GM03348 (cell line): Measurements from ENCODE around the gene SLC51B.
"Not testable (repeated sequence)": the region's sequence is repeated elsewhere in the genome, so short reads cannot be mapped to it uniquely, and the experiment has no call there.

Experiments
- DNase-seq: peaks from one replicate; pipeline ENCODE4 v3.0.0; 2012; ENCODE audit warnings: low spot score

The SLC51B gene

DNA sequence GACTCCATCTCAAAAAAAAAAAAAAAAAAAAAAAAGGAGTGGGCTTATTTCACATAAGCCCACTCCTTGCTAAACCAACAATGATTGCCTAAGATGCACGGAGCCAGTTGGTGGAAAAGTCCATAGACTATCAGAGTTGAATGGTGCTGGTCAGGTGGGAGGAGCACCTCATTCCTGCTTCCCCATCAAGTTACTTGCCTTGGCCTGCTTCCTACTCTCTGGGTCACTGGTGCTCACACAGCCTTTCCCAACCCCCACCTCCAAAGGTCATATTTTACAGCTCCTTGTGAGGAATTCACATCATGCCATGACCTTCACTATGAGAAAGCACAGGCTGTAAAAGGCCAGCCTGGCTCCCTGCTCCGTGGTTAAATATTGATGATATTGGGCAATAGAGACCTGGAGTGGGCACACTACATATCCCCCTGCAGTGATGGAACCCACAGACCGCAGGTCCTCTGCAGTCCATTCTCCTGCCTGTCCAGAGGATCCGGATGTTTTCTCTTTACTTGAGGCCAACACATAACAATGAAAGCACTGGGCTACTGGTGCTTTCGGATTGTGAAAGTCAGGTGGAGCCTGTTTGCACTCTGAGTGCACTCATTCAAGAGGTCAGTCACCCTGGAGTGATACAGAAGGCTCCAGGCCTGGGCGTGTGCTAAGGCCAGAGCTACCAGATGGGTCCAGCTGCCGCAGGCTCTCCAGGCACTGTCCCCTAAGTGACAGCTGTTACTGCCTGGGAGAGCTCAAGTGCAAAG is at the start of gene SLC51B:
TSS of gene SLC51B (plus strand) at position 664 of the 758 bp plus-strand sequence. CDS start 4,618 bp downstream, outside the sequence.
- no peak for DNase-seq

DNA sequence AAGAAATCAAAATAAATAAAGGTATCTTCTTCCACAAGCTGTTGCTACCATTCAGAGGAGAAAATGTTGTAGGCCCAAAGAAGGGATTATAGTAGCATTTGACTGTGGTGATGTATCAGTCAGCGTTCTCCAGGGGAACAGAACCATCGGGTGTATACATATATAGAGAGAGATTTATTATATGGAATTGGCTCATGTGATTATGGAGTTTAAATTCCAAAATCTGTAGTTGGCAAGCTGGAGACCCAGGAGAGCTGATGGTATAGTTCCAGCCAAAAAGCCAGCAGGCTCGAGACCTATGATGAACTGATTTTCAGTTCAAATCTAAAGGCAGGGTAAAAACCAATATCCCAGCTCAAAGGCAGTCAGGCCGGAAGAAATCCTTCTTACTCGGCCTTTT is 48.1 kb upstream of the SLC51B start:
- DNase-seq, result no peak

DNA sequence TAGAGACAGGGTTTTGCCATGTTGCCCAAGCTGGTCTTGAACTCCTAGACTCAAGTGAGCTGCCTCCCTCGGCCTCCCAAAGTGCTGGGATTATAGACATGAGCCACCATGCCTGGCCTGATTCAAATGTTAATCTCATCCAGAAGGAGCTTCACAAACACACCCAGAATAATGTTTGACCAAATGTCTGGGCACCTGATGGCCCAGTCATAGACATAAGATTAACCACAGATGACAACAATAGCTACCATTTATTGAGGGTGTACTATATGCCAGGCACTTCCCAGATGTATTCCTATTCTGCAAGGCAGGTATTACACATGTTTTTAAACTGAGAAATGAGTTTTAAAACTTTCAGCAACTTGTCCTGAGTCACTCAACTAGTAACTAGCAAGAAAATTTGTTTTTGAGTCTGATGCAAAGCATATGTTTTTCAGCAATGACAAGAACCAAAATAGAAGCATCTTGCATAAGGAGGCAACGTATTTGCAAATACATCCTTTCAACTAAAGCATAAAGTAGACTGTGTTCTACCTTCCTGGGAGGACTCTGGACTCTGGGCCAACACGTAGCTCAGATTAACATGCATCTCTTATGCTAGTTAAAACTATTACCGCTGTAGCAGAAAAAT is 47.3 kb upstream of the SLC51B start:
- no peak for DNase-seq

DNA sequence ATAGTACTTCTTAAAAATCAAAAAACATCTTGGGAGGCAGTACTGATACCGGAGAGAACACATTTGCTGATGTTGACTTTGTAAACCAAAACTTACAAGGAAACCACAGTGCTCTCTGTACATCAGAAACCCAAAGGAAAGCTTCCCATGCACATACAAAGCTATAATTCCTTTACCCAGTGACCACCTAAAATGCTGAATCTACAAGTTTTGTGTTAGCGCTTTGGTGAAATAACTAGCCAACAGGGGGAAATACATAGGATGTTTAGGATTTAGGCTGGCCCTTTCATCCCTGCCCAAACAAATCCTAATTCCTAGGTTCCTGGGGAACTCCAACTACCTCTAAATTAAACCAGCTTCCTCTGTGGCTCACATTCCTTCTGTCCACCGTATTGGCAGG is 40.2 kb upstream of the SLC51B start:
- DNase-seq, result no peak

DNA sequence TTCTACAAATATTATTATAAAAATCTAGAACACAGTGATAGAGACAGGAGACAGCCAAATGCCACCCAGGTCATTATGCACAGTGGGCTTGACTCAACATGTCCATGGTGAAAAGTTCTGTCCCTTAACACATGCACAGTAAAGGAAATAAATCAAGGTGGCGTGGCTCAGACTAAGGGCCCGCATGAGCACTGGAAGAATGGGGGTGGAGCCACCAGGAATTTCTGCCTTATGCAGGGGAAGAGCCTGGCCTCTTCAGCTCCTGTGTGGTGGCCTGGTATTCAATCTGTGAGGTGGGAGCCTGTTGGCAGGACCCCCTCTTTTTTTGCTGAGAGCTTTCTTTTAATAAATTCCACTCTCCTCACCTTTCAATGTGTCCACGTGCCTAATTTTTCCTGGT is 38.3 kb upstream of the SLC51B start:
- DNase-seq, result no peak

DNA sequence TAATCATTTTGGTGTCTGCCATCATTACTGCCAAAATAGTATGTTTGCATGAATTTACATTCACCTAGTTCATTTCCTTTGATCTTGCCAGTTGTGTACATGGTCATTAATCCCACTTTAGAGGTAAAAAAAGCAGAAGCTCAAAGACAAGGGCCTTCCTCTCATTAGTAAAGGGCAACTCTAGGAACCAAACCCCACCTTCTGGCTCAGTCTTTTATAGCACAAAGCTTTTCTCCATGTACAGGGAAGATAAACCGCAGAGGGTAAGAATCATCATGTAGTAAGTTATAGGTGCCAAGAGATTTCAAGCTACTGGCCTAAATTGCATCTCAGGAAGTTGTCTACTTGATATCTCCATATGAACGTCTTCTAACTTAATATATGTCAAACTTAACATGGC is 36.2 kb upstream of the SLC51B start:
- DNase-seq, result no peak

DNA sequence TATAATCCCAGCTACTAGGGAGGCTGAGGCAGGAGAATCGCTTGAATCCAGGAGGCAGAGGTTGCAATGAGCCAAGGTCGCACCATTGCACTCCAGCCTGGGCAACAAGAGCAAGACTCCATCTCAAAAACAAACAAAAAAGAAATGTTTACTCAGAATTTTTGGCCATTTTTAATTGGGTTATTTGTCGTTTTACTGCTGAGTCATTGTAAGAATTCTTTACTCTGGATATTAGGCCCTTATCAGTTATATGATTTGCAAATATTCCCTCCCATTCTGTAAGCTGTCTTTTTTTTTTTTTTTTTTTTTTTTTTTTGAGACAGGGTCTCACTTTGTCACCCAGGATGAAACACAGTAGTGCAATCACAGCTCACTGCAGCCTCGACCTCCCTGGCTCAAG is 34.0 kb upstream of the SLC51B start:
- DNase-seq, result not testable (repeated sequence)

DNA sequence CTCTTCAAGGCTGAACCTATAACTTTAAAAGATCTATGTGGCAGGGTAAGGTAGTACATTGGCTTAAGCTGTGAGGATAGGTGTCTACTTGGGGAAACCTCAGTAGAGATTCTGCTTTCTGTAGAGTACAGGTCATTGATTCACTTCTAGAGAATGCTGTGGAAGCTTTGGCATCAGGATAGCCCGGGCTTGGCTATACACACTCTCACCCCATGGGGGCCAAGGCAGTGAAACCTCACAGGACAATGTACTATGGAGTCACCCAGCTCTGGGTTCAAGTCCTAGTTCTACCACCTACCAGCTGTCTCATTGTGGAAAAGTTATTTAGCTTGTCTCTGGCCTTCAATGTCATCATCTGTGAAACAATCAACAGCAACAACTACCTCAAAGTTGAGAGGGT is 24.8 kb upstream of the SLC51B start:
- no peak for DNase-seq

DNA sequence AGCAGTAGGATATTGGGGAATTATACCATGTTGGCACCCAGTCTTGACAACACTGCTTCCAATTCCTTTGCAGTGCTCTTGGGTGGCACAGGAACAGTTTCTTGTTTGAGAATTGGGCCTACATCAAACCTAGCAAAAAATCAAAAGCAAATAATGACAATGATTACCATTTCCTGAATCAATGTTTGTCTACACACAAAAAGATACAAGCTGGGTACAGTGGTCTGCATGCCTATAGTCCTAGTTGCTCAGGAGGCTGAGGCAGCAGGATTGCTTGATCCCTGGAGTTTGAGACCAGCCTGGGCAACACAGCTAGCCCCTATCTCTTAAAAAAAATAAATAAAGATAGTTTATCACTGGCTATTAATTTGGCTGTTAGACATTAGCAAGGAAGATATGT is 23.7 kb upstream of the SLC51B start:
- DNase-seq, result no peak

DNA sequence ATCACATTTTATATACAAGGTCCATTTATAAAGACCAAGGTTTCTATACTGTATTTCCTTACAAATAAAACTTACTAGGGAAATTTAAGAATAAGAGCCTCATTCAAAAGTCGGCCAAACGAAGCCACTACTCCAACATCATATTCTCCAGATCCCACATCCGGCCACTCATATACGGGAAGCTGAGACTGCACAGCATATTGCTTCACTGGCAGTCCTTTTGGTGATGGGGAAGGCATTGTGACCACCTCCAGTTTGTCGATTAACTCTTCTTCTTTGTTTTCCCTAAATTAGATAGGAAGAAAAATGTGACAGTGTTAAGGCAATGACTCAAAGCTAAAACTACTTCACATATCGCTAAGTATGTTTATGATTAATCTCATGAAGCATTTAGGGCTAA is 18.4 kb upstream of the SLC51B start:
- DNase-seq, result no peak

DNA sequence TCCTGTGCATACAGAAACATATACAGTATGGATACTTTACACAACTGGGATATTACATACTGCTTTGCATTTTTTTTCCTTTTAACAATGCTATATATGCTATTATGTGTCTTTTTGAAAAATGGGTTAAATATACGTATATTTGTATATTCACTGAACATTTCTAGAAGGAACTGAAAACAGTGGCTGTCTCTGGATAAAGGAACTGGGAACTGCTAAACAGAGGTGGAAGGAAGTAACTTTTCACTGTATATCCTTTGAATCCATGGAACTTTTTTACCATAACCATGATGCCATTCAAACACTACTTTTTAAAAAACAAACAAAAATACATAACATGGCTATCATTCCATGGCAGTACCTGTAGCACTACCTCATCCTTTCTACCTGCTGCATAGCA is 17.6 kb upstream of the SLC51B start:
- no peak for DNase-seq

DNA sequence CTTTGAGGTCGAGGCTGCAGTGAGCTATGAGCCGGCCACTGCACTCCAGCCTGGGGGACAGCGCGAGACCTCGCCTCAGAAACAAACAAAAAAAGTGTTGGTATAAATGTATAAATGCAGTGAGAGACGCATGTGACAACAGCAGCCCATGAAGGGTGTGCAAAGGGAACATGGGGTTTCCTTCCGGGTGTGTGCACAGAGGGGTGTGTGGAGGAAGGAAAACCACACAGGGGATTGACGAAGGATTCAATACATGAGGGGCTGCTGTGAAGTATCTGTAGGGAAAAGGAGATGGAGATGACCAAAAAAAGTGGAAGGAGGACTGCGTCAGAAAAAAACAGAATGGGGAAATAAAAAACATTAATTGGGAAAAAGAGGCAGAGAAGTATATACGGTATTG is 16.8 kb upstream of the SLC51B start:
- peak; percentile 15 for DNase-seq

DNA sequence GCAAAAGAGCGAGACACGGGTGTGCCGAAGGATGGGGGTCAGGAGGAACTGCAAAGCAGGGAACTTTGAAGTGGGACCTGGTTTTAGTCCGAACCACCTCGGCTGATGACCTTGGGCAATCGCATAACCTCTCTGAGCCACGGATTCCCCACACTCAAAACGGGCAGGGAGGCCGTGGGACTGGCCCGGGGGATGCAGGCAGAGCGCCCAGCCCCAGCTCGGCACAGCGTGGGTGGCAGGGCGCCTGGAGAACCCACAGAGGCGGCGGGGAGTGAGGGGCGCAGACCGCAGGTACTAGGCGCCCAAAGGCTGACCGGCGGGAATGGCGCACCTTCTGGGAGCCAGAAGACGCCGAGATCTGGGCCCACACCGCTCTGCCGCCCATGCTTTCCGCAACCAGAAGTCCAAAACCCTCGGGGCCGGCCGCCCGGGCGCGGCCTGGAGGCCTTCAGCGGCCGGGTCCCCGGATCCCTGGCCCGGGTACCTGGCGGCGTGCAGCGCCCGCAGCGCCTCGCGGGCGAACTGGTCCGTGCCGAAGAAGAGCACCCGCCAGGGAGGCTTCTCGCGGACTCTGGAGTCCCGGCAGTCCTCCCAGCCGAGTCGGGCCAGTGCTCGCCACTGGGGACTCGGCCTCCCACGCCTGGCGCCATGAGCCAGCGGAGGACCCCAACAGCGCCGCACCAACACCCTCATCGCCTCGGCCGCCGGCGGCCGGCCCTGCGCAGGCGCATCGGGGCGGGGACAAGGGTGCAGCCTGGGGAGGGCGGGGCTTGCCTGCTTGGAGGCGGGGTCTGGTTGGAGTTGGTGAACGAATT is 16.1 kb upstream of the SLC51B start, which contains the start of gene MTFMT:
TSS of gene MTFMT (minus strand) at position 719 of the 815 bp plus-strand sequence. CDS start at position 693, 26 bp downstream.
- peak; percentile 100 for DNase-seq

DNA sequence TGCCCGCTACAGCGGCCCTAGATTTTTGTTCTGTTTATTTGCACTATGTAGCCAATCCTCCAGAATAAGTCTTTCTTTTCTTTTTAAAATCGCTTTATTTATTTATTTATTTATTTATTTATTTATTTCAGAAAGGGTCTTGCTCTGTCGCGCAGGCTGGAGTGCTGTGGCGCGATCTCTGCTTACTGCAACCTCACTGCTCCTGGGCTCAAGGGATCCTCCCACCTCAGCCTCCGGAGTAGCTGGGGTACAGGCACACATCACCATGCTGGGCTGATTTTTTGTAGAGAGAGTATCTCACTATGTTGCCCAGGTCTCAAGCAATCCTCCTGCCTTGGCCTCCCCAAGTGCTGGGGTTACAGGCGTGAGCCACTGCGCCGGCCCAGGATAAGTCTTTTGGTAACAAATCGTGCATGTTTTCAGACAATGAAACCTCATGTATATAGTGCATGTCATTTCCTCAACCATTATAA is 15.4 kb upstream of the SLC51B start:
- DNase-seq, result no peak

DNA sequence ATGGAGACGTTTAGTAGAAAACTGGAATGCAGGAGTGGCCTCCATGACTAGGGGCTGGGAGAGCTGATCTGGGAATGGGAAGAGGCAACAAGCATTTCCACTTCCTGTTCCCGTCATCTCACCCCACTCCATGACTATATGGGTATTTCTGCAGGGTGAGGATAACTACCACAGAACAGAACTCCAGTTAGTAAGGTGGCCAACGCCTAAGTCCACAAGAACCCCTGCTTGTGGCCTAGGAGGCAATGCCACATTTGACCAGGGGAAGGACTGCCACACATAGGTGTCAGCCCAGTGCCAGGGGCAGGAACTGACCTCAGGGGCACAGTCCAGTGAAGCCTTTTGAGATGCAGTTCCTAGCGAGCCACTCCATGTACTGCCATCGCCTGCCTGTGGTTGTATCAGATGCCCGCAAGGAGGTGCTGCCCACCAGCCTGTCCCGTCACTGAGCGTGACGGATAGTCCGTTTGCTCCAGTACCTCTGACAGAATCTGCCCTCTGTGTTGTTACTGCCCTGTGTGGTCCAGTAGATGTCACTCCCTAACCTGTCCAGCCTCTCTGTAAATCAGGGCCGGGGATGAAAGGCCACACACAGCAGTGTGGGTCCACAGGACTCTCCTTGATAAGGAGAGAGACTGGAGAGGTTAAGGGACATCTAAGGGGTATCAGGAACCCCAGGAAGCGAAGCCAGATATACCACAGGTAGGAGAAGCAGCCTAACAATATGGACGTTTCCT is 12.2 kb upstream of the SLC51B start:
- DNase-seq, result peak; percentile 66

DNA sequence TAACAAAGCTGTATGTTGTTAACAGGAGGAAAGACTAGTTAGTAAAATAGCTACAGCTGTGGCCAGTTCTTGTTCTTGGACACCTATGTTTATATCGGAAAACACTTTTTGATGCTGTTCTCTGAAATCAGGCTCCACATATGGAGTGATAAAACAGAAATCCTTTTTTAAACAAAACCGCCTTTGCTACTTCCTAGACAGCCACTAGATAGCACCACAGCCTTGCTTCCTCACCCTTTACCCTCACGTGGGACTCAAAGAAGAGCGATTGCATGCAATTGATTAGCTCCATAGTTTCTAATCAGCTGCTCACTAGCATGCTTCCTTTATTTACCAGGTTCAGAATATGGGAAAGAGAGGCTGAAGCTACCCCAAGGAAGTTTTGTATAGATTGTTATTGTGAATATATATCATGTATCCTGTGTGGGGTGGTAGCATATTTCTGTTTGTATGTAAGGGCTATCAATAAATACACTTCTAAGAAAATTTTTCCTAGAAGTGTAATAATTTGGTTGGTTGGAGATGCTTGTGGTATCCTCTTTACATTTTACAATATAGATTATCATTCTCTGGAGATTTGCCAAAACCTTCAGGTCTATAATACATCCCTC is 11.4 kb upstream of the SLC51B start:
- peak; percentile 71 for DNase-seq

DNA sequence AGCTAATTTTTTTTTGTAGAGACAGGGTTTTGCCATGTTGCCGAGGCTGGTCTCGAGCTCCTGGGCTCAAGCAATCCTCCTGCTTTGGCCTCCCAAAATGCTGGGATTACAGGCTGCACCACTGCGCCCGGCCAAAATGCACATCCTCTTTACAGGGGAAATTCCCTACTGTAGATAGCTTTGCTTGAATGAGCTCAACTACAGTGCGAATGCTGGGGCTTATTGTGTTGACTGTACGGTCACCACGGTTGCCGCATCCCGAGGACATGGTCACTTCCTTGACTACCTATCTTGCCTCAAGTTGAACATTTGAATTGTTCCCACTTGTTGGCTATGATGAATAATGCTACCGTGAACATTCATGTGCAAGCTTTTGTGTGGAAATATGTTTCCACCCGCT is 10.5 kb upstream of the SLC51B start:
- DNase-seq, result no peak

DNA sequence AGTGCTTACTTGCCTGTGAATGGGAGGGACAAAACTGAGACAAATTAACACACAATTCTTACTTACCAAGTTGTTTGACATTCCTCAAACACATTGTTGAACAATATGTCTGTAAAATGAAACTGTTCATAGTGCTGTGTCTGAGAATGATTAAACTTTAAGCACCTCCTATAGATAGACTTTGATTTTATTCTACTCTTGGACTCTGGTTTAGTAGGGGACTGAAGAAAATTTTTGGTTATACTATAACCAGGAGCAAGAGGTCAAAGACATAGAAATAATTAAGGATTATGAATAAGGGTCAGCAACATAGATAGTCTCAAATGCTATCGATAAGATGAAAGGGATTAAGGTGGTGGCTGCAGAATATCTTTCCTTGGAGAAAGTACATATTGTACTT is 7.9 kb upstream of the SLC51B start:
- no peak for DNase-seq

DNA sequence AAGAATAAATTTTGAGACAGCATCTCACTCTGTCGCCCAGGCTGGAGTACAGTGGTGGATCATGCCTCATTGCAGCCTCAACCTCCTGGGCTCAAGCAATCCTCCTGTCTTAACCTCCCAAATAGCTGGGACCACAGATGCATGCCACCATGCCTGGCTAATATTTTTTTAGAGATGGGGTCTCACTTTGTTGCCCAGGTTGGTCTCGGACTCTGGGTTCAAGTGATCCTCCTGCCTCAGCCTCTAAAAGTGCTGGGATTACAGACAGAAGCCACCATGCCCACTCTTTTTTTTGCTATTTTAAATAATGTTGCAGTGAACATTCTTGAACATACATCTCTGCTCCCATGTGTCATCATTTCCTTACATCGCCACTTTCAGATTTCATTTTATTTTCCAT is 6.8 kb upstream of the SLC51B start:
- DNase-seq, result no peak

DNA sequence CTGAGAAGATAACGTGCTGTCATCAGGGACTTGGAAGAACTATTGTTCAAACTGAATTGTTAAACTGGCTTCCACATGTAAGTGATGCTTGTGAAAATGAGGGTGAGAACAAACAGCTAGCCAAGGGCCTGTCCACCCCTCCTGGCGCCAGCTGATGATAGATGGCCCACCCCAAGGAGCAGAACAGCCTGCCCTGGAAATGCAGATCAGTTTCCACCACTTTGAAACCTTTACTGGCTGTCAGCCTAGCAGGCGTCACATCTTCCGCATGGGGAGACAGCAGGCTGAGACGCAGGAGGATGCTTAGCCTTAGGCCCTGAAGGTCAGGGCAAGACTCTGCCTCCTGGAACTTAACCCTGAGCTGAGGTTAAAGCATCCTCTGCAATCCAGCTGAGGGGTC is 6.4 kb upstream of the SLC51B start:
- no peak for DNase-seq

DNA sequence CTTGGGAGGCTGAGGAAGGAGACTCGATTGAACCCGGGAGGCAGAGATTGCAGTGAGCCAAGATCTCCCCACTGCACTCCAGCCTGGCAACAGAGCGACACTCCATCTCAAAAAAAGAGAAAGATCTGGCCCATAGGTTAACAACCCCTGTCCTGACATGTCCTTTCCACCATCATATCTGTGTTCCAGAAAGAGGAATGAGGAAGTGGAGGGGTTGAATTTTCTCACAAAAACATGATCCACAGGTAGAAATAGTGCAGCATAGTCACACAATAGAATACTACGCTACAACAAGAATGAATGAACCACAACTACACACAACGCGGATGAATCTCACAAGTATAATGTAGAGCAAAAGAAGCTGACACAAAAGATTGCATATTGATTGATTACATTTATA is 4.7 kb upstream of the SLC51B start:
- DNase-seq, result no peak

DNA sequence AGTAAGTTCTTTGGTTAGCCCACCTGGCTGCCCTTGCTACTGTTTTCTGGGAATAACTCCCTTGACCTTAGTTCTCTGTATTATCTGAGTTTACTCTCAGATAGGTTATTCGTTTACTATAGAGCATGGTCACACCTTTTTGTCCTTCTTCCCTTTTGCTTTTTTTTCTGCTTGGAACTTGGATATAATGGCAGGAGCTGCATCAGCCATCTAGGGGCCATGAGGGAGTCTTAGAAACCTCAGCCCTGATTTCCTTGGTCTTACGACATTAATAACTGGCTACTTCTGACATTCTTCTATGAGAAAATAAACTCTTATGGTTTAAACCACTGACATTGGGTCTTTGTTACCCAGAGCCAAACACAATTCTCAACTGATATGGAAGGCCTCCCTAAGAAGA is 3.4 kb upstream of the SLC51B start:
- DNase-seq, result no peak
